GM21526 (cell line): ENCODE results near the gene FBXO2.

Experiments used
- ATAC-seq: cut with Tn5 transposase; IDR thresholded peaks from one replicate; pipeline ENCODE4 v1.9.1; 2021; ENCODE audit warnings: moderate library complexity; ENCODE audit not compliant: unreplicated experiment, low FRiP score

The FBXO2 gene, protein sequence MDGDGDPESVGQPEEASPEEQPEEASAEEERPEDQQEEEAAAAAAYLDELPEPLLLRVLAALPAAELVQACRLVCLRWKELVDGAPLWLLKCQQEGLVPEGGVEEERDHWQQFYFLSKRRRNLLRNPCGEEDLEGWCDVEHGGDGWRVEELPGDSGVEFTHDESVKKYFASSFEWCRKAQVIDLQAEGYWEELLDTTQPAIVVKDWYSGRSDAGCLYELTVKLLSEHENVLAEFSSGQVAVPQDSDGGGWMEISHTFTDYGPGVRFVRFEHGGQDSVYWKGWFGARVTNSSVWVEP

DNA sequence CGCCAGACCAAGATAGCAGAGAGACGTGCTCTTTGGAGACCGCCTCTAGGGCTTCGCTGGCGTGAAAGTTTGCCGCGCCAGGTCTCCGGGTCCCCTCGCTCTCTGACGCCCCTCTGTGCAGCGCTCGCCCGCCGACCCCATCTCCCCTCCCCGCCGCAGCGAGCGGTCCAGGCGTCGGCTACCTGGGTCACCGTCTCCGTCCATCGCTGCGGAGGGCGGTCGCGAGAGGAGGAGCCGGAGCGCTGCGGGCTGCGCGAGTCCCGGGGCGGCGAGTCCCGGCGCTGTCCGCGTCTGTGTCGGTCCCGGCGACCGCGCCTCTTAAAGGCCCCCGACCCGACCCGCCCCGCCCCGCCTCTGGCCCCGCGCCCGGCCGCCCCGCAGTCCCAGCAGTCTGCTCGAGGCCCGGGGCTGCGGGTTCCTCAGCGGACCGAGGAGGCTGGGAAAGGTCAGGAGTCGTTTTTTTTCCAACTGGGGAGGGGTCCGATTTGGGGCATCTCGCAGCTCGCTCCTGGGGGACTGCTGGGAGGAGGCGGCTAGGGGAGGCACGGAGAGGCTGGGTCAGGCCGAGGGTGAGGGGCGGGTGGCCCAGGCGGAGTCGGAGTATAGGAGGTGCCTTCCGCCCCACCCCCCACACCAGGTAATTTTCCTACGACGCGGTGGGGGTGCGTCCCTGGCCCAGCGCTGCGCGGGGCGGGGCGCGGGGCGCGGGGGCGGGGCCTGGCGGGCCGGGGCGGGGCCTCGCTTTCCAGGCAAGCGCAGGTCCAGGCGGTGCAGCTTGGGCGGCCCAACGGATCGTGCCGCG, at the start of gene FBXO2, which contains the start of gene FBXO44:
FBXO2 (minus strand) TSS at position 293 of the 802 bp plus-strand sequence; CDS start at position 204, 89 bp downstream.
FBXO44 (plus strand) TSS at position 741 of the 802 bp plus-strand sequence. CDS start 959 bp downstream, outside the sequence.
- no peak for ATAC-seq

DNA sequence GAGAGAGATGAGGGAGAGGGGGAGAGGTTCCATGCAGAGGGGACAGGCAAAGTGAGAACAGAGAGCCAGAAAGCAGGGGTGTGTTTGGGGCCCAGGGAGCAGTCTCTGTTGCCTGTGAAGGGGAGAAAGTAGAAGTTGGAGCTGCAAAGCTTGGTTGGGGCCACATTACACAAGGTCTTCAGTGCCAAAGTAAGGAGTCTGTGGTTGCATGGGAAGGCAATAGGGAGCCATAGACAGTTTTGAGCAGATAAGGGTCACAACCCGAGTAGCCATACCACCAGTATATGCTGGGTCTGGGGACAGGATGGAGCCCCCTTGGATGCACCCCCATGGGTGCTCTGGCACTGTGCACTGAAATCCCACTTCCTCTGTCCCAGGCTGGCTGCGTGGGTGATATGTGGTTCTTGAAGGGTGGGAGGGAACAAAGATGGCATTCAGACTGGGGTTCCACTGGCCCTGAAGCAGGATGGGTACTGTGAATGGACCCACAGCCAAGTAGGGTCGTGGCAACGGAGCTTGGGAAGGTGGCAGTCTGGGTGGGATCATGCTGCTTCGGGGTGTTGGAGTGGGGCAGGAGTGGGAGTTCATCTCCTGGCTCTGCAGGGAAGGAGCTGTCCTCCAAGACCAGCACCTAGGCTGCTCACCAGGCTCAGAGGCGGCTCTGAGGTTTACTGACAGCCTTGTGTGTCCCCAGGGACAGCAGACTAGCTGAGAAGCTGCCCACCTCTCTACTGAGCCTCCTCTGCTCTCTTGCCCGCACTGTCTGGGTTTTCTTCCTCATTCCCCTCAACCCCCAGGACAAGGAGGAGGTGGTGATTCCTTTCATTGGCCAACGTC, 49.3 kb upstream of the FBXO2 start:
- no peak for ATAC-seq

DNA sequence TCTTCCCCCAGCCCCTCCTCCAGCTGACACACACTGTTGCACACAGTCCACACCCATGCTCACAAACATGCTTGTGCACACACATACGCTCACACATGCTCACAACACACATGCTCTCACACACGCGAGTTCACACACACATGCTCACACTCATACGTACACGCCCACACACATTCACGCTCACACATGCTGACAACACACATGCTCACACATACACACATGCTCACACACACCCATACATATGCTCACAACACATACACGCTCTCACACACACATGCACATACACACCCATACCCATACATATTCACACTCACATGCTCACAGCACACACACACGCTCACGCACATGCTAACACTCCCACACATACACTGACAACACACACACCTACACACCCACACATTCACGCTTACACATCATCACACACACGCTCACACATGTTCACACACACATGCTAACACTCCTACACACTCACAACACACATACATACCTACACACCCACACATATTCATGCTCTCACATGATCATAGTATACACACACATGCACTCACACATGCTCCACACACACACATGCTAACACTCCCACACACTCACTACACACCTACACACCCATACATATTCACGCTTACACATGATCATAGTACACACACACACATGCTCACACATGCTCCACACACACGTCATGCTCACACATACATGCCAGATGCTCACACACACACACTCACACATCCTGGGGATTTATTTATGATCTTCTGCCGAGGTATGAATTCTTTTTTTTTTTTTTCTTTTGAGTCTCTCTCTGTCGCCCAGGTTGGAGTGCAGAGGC, 48.0 kb upstream of the FBXO2 start:
- no peak for ATAC-seq

DNA sequence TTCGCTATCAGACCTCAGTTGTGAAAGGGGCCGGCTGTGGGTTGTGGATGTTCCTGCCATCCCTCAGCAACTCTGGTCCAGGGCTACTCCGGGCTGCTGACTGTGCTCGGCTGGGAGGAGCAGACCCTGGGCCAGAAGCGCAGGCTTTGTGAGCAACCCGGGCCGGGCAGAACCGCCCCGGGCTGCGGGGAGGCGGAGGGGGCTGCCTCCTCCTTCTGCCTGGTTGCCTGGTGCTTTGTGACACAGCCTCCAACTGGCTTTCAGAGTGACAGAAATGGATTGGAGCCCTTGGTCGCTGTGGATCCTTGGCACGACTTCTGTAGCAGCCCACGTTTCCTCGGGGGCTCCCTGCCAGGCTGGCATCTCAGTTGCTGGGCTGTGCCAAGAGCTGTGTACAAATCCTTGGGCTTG, 47.3 kb upstream of the FBXO2 start:
- ATAC-seq, result no peak

DNA sequence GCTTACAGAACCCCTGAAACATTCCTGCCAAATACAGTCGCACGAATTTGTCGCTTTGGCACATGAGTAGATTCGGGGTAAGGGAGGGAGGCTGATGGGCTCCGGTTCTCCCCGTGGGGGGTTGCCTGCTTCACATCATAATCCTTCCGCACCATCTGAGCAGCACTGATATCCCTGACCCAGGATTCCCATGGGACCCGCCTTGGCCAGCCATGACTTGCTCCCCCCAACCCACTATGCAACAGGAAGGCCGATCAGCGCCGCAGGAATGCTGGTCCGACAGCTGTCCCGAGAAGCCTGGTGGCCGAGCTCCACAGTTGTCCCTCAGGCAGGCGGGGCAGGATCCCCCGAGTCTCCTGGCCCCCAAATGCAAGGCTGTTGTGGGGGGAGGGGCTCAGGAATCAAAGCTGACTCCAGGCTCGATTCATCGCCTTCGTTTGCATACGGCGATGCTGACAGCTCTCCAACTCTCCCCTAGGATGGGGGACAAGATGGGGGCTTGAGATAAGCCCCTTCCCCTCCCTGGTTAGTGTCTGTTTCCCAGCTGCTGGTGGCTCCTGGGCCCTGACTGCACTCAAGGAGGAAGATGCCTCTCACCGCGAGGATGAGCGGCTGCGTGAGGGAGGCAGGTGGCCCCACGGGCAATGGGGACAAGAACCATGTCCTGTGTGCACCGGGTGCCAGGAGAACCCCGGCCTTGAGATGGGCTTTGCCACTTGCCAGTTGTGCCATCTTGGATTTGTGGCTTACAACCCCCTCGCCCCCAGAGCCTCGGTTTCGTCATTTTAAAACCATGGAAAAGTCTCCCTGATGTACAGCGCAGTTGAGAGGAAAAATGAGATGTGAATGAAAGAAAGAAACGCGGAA, 46.6 kb upstream of the FBXO2 start:
- ATAC-seq, result no peak

DNA sequence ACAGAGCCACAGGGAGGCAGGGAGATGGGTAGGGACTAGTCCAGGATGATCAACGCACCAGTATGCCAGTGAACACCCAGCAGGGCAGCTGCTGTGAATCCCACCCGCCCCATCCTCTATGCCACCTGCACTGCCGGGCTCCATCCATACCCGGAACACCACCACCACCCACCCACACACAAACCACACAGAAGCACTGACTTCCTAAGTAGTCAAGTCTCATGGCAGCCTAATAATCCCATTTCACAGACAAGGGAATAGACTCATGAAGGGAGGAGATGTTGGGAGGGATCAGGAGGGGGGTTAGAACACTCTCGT, 43.6 kb upstream of the FBXO2 start:
- no peak for ATAC-seq

DNA sequence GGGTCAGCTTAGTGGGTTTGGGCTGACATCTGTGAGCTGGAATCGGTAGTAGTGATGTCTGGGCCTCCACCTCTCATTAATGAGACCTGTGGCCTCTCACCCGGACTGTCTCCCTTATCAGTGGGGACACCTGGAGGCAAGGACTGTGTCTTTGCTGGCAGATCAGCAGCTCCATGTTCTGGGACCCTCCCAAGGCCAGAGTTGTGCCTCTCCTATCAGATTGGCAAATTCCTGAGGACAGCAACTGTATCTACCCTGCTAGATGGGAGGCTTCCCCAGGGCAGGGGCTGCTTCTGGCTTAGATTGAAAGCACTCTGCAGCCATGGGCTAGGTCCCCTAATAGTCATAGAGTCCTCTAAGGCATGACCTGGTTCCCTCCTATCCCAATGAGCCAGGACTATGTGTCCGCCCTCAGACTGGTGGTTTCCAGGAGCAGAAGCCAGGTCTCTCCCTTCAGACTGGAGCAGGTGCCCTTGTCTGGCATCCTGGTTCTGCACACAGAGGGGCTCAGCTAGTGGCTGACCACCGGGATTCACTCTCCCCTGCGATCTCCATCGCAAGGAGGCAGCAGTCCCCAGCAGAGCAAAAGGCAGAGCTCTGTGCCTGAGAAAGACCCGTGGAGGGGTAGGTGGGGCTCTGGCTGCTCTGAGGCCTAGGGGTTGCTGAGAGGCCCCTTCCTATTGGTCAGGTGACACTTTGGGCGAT, 43.1 kb upstream of the FBXO2 start:
- no peak for ATAC-seq

DNA sequence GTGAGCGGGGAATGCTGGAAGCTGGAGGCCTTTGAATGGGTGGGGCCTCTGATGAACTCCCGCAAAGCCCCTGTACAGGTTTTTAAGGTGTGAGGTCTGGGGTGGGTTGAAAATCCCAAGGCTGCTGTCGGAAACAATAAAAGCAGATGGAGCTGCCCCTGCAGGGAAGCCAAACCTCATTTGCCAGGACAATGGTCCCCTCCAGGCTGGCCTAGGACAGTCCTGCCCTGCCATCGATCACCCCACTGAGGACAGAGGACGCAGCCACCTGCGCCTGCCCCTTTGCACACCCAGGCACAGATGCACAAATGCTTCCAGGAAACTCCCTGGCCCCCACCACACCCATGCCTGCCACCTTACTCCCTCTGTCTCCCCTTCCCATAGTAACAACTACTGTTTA, 41.6 kb upstream of the FBXO2 start:
- ATAC-seq, result no peak

DNA sequence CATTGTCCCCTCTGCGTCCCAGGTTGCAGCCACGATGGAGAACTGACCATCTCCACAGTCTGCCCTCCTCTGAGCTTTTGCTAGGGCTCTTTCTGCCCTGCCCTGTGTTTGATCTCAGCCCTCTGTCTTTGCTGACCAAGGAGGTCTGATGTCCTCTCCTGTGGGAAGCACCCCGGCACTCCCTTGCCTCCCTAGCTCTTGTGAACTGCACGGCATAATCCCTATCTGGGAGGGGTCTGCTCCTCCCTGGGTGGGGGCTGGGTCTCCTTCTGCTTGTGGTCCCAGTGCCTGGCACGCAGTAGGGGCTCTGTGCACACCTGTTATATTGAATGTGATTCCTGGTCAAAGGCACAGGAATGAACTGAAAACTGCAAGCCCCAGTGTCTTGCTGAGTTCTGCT, 39.7 kb upstream of the FBXO2 start:
- no peak for ATAC-seq

DNA sequence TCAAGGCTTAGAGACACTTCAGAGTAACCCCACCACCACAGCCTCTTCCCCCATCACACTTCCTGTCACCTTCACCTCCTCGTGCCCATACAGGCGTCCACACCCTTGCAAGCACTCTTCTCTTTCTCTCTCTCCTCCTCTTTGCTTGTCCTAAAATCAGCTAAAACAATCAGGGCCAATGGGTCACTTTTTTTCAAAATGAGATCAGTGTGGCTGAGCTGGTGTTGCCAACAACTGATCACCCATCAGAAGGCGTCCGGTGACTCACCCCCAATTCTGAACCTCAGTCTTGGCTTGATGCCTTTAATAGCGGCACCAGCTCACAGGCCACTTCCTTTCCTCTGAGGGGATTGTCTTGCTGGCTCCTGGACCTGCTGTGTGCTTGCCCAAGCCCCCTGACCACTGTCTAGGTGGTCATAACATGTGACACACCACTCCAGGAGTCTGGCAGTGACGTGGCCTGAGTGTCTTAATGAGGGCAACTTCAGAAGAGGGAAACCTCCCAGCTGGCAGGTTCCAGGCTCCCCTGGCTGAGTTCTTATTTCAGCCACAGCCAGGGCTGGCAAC, 38.9 kb upstream of the FBXO2 start:
- ATAC-seq, result no peak

DNA sequence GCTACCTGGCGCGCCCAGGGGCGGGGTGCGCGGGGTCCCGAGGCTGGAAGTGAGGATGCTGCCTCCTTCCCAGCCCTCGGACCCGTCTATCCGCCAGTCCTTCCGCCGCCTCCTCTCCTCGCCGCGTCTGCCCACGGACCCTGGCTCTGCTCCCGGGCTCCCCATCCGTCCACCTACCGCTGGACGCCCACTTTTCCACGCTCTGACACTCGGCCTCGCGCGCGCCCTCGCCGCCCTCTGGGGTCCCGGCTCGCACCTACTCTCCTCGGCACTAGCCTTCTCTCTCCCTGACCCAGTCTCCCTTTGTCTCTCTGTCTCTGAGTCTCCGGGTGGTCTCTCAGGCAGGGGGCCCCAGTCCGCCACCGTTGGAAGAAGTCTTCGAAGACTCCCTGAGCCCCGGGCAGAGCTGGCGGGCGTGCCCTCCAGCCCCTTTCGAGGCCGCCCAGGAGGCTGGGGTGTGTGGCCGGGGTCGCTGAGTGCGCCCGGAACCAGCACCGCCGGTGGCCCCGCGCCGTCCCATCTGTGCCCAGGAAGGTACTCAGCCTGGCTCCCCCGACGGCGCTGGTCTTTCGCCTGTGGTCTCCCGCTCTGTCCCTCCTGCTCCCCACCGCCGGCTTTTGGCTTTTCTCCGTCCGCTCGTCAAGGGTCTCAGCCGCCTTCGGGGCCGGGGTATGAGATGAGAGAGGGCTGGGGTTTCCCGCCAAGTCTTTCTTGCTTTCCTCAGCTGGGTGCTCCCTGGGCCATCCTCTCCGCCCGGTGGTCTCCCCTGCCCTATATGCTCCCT, 37.9 kb upstream of the FBXO2 start:
- no peak for ATAC-seq

DNA sequence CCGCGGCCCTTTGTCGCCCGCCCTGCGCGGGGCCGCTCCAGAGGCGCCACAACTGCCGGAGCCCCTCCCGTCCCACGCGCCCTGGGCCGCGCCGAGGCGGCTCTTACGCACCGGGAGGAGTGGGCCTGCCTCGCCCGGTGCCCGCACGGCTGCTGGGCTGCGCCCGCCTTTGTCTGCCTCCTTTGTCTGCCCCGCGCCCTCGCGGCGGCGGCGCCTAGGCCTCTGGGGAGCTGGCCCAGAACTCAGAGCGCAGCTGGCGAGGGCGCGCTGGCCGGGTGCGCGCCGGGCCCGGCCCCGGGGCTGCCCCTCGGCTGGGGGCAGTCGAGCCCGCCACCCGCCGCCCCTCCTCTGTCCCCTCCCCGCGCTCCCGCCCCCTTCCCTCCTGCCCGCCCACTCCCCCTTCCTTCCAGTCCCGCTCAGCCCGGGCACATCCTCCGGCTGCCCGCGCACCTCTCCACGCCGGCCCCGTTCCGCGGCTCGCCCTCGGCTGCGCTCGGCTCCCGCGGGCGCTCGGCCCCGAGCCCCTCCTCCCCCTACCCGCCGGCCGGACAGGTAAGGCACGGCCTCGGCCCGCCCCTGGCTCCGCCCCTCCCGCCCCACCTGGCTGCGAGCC, 37.2 kb upstream of the FBXO2 start, which contains the start of gene DRAXIN:
DRAXIN (plus strand) TSS at position 409 of the 613 bp plus-strand sequence. CDS start 14,549 bp downstream, outside the sequence.
- no peak for ATAC-seq

DNA sequence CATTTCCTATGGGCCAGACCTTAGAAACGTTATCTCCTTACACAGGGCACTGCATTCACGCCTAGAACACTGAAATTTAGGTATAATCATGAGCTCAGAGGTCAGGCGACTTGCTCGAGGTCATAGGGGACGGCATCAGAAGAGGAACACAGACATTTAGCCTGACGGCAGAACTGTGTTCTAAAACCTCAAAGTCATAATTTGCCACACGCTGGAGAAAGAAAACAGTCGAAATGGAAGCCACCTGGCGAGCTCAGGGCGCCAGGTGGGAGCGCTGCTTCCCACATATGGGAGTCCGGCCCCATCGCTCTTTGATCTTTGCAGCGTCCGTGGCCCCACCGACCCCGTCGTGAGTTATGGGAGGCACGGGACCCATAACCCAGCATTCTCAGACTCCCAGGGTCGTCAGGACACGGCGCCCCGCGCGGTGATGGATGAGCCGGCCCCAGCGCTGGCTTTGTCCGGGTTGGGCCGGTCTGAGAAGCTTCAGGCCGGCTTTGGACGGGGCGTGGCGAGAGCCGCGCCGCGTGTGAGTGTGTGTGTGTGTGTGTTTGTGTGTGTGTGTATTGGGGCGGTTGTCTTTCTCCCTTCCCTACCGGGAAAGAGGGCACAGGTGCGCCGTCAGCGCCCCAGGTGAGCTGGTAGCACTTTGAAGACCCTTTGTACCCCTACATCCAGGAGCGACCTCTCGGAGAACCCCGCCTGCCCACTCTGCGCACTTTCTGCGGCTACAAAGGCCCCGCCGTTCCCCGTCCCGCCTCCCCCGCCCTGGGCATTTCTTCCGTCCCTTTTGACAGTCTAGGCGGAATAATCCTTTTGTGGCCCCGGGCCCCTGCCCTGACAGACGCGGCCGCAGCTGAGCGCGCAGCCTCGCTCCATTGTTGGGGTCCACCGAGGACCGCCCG, 36.4 kb upstream of the FBXO2 start:
- ATAC-seq, result no peak

DNA sequence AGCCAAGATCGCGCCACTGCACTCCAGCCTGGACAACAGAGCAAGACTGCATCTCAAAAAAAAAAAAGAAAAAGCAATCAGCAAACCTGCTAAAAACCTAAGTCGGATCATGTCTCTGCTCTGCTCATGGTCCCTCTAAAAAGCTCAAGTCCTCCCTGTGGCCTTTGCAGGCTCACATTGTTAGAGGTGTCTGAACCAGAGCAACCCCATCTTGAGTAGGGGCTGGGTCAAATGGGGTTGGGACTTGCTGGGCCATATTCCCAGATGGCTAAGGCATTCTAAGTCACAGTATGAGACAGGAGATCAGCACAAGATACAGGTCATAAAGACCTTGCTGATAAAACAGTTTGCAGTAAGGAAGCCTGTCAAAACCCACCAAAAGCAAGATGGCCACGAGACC, 34.3 kb upstream of the FBXO2 start:
- no peak for ATAC-seq

DNA sequence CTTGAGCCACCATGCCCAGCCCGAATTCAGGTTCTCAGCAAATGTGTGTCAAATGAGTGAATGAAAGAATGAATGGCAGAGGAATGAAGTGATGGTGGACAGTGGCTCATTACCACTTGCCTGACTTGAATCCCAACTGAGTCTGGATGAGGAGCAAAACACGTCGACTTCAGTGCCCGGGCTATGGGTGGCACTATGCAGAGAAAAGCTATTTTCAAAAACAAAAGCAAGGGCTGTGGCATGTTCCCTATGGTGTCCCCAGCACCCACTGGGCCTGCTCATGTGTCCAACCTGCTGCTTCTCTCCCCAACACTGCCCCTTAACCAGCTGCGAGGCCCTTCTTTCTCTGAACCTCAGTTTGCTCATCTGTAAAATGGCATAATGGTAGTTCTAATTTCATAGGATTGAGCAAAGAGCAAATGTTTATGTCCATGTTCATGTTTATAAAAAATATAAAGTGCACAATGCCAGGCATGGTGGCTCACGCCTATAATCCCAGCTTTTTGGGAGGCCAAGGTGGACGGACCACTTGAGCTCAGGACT, 31.1 kb upstream of the FBXO2 start:
- ATAC-seq, result no peak

DNA sequence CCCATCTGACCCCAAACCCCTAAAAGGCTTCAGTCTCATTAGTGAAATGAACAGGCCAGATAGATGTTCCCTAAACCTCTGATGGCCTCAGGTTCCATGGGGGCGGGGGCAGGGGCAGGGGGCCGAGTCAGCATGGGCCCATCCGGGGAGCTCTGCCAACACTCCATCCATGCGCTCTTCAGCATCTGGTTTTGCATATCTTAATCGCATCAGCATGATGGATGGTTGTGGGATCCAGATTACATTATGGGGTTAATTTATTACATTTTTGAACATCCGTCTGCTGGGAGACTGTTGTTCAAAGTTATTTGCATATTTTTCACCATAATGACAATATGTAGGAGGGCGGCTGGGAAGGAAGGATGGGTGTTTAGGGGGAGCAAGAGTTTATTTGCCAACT, 29.8 kb upstream of the FBXO2 start:
- no peak for ATAC-seq
